ENCODE measurements around the gene RXFP3. TPM values are rescaled to one million over a fixed set of nuclear protein-coding genes. Genes with fewer than 3 reads are reported as not detected.
A peak's percentile ranks its signal among the peaks of the same experiment; 100 is the strongest.
"Not testable (repeated sequence)": the region's sequence is repeated elsewhere in the genome, so short reads cannot be mapped to it uniquely, and the experiment has no call there.

RXFP3 gene, protein sequence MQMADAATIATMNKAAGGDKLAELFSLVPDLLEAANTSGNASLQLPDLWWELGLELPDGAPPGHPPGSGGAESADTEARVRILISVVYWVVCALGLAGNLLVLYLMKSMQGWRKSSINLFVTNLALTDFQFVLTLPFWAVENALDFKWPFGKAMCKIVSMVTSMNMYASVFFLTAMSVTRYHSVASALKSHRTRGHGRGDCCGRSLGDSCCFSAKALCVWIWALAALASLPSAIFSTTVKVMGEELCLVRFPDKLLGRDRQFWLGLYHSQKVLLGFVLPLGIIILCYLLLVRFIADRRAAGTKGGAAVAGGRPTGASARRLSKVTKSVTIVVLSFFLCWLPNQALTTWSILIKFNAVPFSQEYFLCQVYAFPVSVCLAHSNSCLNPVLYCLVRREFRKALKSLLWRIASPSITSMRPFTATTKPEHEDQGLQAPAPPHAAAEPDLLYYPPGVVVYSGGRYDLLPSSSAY
- total RNA-seq (2014; rRNA removed; shearing (Covaris generic); ENCODE audit: low replicate concordance): not detected in 2 replicates

DNA sequence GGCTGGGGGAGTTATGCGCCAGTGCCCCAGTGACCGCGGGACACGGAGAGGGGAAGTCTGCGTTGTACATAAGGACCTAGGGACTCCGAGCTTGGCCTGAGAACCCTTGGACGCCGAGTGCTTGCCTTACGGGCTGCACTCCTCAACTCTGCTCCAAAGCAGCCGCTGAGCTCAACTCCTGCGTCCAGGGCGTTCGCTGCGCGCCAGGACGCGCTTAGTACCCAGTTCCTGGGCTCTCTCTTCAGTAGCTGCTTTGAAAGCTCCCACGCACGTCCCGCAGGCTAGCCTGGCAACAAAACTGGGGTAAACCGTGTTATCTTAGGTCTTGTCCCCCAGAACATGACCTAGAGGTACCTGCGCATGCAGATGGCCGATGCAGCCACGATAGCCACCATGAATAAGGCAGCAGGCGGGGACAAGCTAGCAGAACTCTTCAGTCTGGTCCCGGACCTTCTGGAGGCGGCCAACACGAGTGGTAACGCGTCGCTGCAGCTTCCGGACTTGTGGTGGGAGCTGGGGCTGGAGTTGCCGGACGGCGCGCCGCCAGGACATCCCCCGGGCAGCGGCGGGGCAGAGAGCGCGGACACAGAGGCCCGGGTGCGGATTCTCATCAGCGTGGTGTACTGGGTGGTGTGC, at the start of gene RXFP3:
RXFP3 (plus strand) TSS at position 6 of the 636 bp plus-strand sequence; CDS start at position 361, 355 bp downstream.
- in situ Hi-C loops (cut with HindIII; ENCODE audit: low pct_unique_long_range_greater_than_20kb, low sequenced_read_pairs): no loop called here
- DNase-seq (ENCODE audit: low read depth): no peak

DNA sequence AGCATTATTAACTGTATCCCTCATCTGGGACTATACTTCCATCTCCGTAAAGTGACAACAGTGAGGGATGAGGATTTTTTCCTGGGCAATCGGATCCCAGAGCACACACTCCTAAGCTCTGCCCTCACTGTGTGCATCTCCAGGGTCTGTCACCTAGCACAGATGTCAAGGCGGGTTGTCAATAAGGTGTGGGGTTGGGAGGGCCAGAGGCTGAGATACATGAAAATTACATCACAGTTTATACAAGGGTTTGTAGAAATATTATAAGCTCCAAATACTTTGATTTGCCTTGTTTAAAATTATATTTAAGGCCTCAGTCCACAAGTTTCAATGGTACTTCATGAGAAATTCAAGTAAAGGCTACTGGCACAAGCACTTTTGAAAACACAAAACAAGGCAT, 48.9 kb upstream of the RXFP3 start:
- no peak for DNase-seq (ENCODE audit: low read depth)
- in situ Hi-C loops (cut with HindIII; ENCODE audit: low pct_unique_long_range_greater_than_20kb, low sequenced_read_pairs): no loop called here

DNA sequence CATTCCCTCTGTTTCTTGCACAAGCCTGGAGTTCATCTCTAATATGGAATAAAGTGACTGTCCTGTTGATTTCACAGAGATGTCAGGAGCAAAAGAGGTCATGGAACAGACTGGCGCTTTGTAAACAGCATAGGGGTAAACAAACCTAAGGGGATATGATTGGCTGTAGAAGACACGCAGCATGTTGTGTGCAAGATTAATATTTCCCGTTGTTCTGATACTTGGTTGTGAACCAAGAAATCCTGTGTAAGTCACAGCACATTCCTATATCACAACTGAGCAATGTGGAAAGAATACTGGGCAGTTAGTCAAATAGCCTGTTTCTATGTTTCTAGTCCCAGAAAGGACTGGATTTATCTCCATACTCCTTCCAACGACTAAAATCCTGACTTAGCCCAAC, 47.6 kb upstream of the RXFP3 start:
- DNase-seq (ENCODE audit: low read depth): no peak
- in situ Hi-C loops (cut with HindIII; ENCODE audit: low pct_unique_long_range_greater_than_20kb, low sequenced_read_pairs): no loop called here

DNA sequence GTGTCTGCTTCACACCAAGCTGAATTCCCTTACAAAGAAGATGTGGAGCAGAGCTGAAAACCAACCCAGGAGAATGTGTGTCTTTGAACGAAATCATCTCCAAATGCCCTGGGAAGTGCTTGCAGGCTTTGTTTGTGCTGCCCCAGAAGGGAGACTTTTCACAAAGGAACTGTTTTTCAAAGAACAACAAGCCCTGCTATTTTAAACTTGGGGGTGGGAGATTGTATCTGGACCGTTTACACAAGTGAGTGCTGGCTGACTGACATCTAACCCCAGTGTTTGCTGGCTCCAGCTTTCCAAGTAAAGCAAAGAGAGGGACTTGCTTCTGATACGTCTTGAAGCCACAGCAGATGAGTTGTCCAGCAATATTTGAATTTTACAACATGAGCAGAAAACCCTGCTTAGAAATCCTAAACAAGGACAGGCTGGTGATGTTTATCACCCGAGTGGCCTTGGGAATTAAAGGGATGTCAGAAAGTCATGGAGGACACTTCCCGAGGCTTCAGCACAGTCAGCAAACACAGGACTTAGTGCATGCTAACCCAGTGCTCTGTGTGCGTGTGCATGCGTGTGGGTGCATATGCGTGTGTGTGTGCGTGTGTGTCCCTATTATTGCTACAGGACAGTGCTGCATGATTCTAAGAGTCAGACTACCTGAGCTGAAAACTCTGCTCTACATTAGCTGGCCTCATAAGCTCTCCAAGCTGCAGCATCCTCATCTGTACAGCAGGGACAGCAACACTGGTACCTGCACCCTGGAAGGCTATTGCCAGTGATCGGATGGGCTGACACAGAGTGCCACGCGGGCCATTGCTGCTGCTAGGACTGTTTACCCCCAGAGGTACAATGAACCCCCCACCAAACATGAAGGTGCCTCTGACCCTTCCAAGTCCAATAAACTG, 45.8 kb upstream of the RXFP3 start:
- in situ Hi-C loops (cut with HindIII; ENCODE audit: low pct_unique_long_range_greater_than_20kb, low sequenced_read_pairs): no loop called here

DNA sequence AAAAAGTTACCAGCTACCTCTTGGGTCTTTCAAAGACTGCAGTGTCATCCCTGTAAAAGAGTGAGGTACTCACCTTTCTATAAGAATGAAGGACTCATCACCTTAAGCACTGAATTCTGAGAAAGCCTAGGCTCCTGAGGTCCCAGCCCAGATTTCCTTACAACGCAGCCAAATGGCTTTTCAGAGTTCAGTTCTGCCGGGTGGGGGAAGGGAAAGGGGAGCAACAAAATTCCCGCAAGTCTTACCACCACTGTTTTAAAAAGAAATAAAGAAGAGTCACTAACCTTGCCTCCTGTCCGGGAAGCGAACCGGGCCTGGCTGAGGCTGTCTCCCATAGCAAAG, 44.8 kb upstream of the RXFP3 start:
- DNase-seq (ENCODE audit: low read depth): no peak
- in situ Hi-C loops (cut with HindIII; ENCODE audit: low pct_unique_long_range_greater_than_20kb, low sequenced_read_pairs): no loop called here

More for the DNA sequence above, 45.8 kb upstream of the RXFP3 start:
- no peak for DNase-seq (ENCODE audit: low read depth)

DNA sequence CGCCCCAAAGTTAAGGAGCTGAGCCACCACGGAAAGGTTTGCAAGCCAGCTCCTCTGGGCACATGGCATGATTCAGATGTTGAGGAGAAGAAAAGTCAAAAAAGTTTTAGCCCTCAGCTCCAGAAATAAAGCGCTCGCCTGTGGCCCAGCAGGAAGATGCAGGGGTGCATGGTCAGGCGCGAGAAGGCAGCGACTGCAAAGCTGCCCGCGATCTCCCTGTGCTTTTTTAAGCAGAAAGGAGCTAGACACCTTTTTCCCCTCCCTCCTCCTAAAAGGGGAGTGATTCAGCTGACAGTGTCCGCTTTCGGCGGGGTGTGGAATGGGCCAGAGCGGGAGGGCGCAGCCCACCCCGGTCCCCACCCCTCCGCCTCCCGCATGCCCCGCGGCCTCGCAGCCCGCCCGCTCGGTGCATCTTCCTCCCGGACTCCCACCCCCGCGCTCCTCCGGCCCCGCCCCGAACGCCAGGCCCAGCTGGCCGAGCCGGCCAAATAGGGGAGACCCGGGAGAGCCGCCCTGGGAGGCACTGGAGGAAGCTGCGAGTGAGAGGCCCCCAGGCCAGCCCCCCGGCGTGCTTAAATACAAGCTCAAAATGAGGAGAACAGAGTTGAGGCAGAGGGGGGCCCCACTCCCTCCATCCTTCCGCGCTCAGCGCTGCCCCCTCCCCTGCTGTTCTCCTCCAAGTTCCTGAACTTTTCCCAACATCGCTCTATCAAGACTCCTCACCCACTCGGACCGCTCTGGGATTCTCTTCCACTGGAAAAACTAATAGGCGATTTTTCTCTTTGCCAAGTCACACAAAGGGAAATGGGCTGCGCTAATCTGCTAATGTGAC, 44.2 kb upstream of the RXFP3 start, which contains the start of gene ADAMTS12:
ADAMTS12 (minus strand) TSS at position 203 of the 832 bp plus-strand sequence; CDS start at position 69, 134 bp downstream.
- DNase-seq (ENCODE audit: low read depth): no peak
- in situ Hi-C loops (cut with HindIII; ENCODE audit: low pct_unique_long_range_greater_than_20kb, low sequenced_read_pairs): no loop called here

DNA sequence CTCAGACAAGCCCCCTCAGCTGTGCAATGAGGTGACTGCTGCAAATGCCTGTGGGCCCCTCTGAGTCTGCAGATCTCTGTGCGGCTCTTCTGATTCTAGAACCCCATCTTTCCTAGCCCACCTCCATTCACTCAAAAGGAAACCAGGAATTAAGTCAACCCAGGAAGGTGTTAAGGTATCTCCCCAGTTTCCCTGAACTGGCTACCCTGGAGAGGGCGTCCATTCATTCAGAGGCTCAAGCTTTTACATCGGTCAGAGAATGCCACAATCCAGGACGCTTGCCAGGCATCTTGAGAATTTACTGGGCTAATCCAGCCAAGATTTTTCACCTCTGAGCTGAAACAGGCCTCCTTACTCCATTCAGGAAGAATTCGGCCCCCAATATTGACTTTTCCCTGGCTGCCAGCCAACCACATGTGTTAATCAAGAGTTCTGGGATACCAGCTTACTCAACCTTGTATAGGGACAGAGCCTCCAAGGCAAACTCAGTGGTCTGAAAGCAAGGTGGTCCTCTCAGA, 43.5 kb upstream of the RXFP3 start:
- in situ Hi-C loops (cut with HindIII; ENCODE audit: low pct_unique_long_range_greater_than_20kb, low sequenced_read_pairs): no loop called here
- DNase-seq (ENCODE audit: low read depth): no peak

DNA sequence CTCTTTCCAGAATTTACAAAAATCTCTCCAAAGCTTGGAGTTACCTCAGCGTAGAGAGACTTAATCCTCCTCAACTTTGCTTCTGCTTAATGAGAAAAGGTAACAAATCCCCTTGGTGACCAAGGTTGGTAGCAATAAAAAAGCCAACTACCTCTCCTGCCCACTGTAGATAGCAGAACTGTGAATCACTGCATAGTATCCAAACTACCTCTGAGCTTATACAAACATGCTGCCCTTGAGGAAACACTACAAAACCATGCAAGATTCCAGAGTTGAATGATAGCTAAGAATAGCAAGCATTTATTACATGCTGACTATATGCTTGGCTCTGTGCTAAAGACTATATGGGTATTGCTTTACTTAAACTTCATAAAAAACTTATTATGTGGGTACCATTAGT, 41.6 kb upstream of the RXFP3 start:
- in situ Hi-C loops (cut with HindIII; ENCODE audit: low pct_unique_long_range_greater_than_20kb, low sequenced_read_pairs): no loop called here
- DNase-seq (ENCODE audit: low read depth): no peak

DNA sequence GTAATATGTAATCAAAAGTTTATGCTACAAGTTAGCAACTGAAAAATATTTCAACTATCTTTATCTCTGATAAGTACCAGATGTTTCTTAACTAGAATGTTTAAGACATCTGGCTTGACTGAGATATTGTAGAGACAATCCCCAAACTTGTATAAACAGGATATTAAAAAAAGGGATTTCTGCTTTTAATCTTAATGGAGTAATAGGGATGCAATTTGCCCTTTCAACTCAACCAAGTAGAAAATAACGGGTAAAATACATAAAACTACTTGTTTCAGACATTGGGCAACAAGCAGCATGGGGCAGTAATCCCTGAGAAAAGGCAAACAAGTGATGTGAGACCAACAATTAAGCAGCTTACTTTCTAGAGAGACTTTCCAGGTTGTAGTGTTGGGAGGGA, 35.0 kb upstream of the RXFP3 start:
- no peak for DNase-seq (ENCODE audit: low read depth)
- in situ Hi-C loops (cut with HindIII; ENCODE audit: low pct_unique_long_range_greater_than_20kb, low sequenced_read_pairs): no loop called here

DNA sequence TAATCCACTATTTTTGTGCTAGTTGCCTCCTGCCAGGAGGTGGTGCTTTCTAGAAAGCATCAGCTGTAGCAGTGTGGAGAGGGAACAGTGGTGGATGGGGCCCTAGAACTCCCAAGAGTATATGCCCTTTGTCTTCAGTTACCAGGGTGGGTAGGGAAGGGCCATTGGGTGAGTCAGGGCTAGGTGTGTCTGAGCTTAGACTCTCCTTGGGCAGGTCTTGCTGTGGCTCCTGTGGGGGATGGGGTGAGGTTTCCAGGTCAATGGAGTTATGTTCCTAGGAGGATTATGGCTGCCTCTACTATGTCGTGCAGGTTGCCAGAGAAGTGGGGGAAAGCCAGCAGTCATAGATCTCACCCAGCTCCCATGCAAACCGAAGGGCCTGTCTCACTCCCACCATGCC, 33.1 kb upstream of the RXFP3 start:
- no peak for DNase-seq (ENCODE audit: low read depth)

DNA sequence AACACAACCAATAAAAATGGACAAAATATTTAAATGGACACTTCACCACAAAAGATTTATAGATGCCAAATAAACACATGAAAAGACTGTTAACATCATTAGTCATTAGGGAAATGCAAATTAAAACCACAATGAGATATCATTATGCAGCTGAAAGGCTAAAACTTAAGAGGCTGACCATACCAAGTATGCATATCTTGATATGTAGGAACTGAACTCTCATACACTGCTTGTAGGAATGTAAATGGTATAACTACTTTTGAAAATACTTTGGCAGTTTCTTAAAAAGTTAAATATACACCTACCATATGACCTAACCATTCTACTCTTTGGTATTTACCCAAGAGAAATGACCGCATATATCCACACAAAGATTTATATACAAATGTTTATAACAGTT, 30.8 kb upstream of the RXFP3 start:
- in situ Hi-C loops (cut with HindIII; ENCODE audit: low pct_unique_long_range_greater_than_20kb, low sequenced_read_pairs): no loop called here
- no peak for DNase-seq (ENCODE audit: low read depth)

More for the DNA sequence above, 33.1 kb upstream of the RXFP3 start:
- in situ Hi-C loops (cut with HindIII; ENCODE audit: low pct_unique_long_range_greater_than_20kb, low sequenced_read_pairs): no loop called here

DNA sequence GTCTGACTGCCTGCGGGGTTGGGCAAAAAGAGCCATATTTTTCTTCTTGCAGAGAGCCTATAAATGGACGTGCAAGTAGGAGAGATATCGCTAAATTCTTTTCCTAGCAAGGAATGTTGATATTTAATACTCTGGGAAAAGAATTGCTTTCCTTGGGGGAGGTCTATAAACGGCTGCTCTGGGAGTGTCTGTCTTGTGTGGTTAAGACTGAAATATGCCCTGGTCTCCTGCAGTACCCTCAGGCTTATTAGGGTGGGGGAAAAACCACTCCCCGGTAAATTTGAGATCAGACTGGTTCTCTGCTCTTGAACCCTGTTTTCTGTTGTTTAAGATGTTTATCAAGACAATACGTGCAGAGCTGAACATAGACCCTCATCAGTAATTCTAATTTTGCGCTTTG, 29.9 kb upstream of the RXFP3 start:
- in situ Hi-C loops (cut with HindIII; ENCODE audit: low pct_unique_long_range_greater_than_20kb, low sequenced_read_pairs): not testable (repeated sequence)
- DNase-seq (ENCODE audit: low read depth): peak; percentile 8

DNA sequence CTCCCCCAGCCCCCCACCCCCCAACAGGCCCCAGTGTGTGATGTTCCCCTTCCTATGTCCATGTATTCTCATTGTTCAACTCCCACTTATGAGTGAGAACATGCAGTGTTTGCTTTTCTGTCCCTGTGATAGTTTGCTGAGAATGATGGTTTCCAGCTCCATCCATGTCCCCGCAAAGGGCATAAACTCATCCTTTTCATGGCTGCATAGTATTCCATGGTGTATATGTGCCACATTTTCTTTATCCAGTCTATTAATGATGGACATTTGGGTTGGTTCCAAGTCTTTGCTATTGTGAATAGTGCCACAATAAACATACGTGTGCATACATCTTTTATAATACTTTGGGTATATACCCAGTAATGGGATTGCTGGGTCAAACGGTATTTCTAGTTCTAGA, 21.3 kb upstream of the RXFP3 start:
- in situ Hi-C loops (cut with HindIII; ENCODE audit: low pct_unique_long_range_greater_than_20kb, low sequenced_read_pairs); DNase-seq (ENCODE audit: low read depth): not testable (repeated sequence)

DNA sequence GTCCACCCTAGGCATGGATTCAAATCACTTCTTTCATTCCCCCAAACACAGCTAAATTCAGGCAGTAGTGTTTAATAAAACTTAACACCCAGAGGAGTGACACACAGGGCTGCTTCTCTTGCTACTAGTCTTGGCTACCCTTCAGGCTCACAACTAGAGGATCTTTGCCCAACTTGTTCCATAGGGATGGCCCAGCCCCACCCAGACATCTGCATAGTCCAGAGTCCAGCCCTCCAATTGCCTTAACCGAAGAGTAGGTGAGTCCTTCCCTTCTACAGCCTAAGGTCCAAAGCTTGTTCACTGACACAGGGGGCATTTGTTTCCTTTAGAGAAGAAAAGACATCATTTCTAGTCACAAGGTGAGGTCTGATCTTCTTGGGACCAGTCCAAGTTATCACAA, 15.2 kb upstream of the RXFP3 start:
- in situ Hi-C loops (cut with HindIII; ENCODE audit: low pct_unique_long_range_greater_than_20kb, low sequenced_read_pairs): no loop called here
- DNase-seq (ENCODE audit: low read depth): no peak

DNA sequence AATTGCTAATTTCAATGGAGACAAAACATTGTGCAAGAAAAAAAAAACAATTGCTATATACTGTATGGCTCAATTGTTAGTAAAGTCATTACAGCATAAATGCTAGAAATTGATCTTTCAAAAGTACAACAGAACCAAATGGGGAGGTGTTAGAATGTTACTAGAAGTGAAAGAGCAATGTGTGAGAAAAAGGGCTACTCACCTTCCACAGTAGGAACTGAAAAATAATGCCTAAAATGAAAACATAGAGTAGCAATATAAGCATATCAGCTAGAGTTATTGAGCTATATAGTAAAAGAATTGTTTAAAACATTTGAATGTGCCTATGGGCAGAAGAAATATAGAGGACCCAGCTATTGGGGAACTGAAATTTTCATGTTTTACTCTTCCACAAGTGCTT, 10.9 kb upstream of the RXFP3 start:
- in situ Hi-C loops (cut with HindIII; ENCODE audit: low pct_unique_long_range_greater_than_20kb, low sequenced_read_pairs): no loop called here
- DNase-seq (ENCODE audit: low read depth): no peak

DNA sequence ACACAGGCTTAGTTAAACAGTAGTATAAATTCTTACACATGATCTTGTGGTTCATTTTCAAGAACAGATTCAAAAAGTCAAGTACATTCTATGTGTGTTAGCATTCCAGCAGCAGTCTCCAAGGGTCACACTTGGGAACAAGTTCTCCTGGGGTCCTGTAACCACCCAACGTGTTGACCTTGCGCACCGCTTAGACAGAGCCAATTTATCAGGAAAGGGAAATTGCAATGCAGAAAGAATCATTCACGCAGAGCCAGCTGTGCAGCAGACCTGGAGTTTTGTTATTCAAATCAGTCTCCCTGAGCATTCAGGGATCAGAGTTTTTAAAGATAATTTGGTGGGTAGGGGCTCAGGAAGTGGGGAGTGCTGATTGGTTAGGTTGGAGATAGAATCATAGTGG, 8.5 kb upstream of the RXFP3 start:
- in situ Hi-C loops (cut with HindIII; ENCODE audit: low pct_unique_long_range_greater_than_20kb, low sequenced_read_pairs): no loop called here
- no peak for DNase-seq (ENCODE audit: low read depth)

DNA sequence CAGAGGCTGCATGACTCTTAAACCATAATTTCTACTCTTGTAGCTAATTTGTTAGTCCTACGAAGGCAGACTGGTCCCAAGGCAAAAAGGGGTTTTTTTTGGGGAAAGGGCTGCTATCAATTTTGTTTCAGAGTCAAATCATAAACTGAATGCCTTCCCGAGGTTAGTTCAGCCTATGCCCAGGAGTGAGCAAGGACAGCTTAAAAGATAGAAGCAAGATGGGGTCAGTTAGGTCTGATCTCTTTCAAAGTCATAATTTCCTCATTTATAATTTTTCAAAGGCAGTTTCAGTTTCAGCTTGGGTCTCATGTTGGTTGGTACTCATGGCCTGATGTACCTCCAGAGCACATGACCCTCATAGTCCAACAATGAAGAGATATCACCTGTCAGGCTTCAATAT, 7.9 kb upstream of the RXFP3 start:
- no peak for DNase-seq (ENCODE audit: low read depth)
- in situ Hi-C loops (cut with HindIII; ENCODE audit: low pct_unique_long_range_greater_than_20kb, low sequenced_read_pairs): no loop called here

Measured in Caki2 (cell line).